Endothelial cell of umbilical vein (primary cell): ENCODE measurements around the gene RNU1-2.
"Not testable (repeated sequence)": the region's sequence is repeated elsewhere in the genome, so short reads cannot be mapped to it uniquely, and the experiment has no call there.

ENCODE experiments used
- EZH2 ChIP-seq: IDR thresholded peaks from 2 replicates; pipeline ENCODE4 v1.6.1; 2012; ENCODE audit warnings: borderline replicate concordance, low read depth, mild to moderate bottlenecking, moderate library complexity, low read length, inconsistent platforms; ENCODE audit not compliant: severe bottlenecking
- FOS ChIP-seq: IDR thresholded peaks from 2 replicates; pipeline ENCODE4 v1.6.1; 2011; ENCODE audit warnings: mild to moderate bottlenecking, low read length, moderate library complexity, borderline replicate concordance; ENCODE audit not compliant: insufficient read depth
- GATA2 ChIP-seq: IDR thresholded peaks from 2 replicates; pipeline ENCODE4 v1.7.0; 2011; ENCODE audit warnings: low read depth, mild to moderate bottlenecking, moderate library complexity, mixed read lengths, low read length; ENCODE audit not compliant: insufficient read length, insufficient read depth
- JUN ChIP-seq: IDR thresholded peaks from 2 replicates; pipeline ENCODE4 v1.6.1; 2011; ENCODE audit warnings: borderline replicate concordance, low read depth; ENCODE audit not compliant: insufficient read length, insufficient read depth
- POLR2A ChIP-seq: IDR thresholded peaks from 2 replicates; pipeline ENCODE4 v1.6.1; 2012; ENCODE audit warnings: low read depth, mild to moderate bottlenecking, control low read depth, low read length
- POLR2AphosphoS5 ChIP-seq: IDR thresholded peaks from 2 replicates; pipeline ENCODE4 v1.6.1; 2012; ENCODE audit warnings: low read depth, mild to moderate bottlenecking, control low read depth, low read length, moderate library complexity; ENCODE audit not compliant: insufficient read depth
- TF ChIP-seq, protein P1 (sequence below): IDR thresholded peaks from 2 replicates; pipeline ENCODE4 v1.6.1; 2011; ENCODE audit not compliant: insufficient read depth, insufficient read length
- TF ChIP-seq, protein P2 (sequence below), 2 donors: IDR thresholded peaks; 1 replicate in 1 of 2; 2 replicates in 1 of 2; pipeline ENCODE4 v1.5.1; 2011; ENCODE audit warnings: low read length in 2 of 2, mild to moderate bottlenecking in 2 of 2, moderate library complexity in 2 of 2, control low read depth in 1 of 2, inconsistent platforms in 1 of 2, low read depth in 1 of 2; ENCODE audit not compliant: insufficient read depth in 1 of 2; ENCODE audit errors: extremely low read depth in 1 of 2

DNA sequence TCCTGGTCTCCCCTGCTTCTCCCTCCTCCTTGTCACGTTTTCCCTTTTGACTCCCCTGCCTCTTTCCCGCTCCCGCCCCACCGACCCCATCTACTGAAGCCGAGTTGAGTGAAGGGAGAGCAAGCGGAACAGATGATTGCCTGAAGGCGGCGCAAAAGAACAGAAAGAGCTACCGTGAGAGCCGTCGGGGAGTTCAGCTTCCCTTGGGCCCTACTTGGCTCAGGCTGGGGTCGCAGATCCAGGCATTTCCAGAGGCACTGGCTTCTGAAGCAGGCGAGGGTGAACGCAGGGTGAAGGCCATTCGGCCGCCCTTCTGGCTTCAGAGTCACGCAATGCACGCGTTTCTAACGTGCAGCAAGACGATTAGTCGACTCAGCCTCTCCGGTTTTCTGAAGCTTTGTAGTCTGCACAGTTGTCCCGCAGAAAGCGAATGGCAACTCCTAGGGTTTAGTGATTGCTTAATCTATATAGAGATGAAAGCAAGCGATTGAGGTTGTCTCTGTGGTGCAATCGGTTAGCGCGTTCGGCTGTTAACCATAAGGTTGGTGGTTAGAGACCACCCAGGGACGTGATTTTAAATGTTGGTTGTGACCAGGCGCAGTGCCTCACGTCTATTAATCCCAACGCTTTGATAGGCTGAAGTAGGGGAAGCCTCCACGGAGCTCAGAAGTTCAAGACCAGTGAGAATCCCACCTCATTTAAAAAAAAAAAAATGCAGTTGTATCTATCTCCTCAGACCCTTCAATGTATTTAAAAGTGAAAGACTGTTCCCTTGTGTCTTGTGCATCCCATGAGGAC lies 20.6 kb upstream of the RNU1-2 start:
- not testable (repeated sequence) for TF ChIP-seq EZH2, POLR2AphosphoS5, POLR2A, JUN, FOS, GATA2
- TF ChIP-seq, protein P1, sequence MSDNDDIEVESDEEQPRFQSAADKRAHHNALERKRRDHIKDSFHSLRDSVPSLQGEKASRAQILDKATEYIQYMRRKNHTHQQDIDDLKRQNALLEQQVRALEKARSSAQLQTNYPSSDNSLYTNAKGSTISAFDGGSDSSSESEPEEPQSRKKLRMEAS, result not testable (repeated sequence)
- TF ChIP-seq, protein P2, sequence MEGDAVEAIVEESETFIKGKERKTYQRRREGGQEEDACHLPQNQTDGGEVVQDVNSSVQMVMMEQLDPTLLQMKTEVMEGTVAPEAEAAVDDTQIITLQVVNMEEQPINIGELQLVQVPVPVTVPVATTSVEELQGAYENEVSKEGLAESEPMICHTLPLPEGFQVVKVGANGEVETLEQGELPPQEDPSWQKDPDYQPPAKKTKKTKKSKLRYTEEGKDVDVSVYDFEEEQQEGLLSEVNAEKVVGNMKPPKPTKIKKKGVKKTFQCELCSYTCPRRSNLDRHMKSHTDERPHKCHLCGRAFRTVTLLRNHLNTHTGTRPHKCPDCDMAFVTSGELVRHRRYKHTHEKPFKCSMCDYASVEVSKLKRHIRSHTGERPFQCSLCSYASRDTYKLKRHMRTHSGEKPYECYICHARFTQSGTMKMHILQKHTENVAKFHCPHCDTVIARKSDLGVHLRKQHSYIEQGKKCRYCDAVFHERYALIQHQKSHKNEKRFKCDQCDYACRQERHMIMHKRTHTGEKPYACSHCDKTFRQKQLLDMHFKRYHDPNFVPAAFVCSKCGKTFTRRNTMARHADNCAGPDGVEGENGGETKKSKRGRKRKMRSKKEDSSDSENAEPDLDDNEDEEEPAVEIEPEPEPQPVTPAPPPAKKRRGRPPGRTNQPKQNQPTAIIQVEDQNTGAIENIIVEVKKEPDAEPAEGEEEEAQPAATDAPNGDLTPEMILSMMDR (IDR thresholded peaks at IDR 0.05; ENCODE audit: extremely low read depth in 1 of 2, insufficient read depth in 1 of 2, low read depth in 1 of 2, low read length in 2 of 2), result not testable (repeated sequence)
